Posterior cingulate gyrus (tissue), 11 donors: Measurements from ENCODE around the gene UNG.
"Not testable (repeated sequence)": the region's sequence is repeated elsewhere in the genome, so short reads cannot be mapped to it uniquely, and the experiment has no call there.

Source experiments
- DNase-seq, 10 donors: peaks; one replicate each; pipeline versions ENCODE4 v3.0.0 to v3.0.0-alpha.2; 2020 to 2021; ENCODE audit warnings: mixed read lengths in 3 of 10
- intact Hi-C: fragments of 100-400 bp; cut with DNase I; formaldehyde crosslinking; loops from one replicate; pipeline ENCODE4 v1.15.1; 2023

UNG gene

GRCh38 chr12:109115758-109116610 lies 18.6 kb downstream of the UNG start, which contains the start of gene ACACB:
ACACB (plus strand) TSS chr12:109116587; CDS start chr12:109139406, 22,819 bp downstream.
- peak; percentile 42 to 95 (median 68) for DNase-seq
- intact Hi-C loops = no loop called here

- no peak for DNase-seq
Observed at GRCh38 chr12:109116611-109116949, 19.2 kb downstream of the UNG start.

GRCh38 chr12:109120095-109120494 lies 22.7 kb downstream of the UNG start:
- DNase-seq = no peak
- intact Hi-C loops = no loop called here

More at GRCh38 chr12:109116611-109116949, 19.2 kb downstream of the UNG start:
- intact Hi-C loops = no loop called here

GRCh38 chr12:109120557-109120956 lies 23.2 kb downstream of the UNG start:
- intact Hi-C loops = no loop called here
- no peak for DNase-seq

- DNase-seq = no peak
- intact Hi-C loops = no loop called here
Observed at GRCh38 chr12:109121346-109121880, 24.0 kb downstream of the UNG start.

- DNase-seq = no peak
- intact Hi-C loops = no loop called here
Observed at GRCh38 chr12:109124878-109125648, 27.7 kb downstream of the UNG start.

- intact Hi-C loops = no loop called here
- DNase-seq = no peak
Observed at GRCh38 chr12:109125791-109126190, 28.4 kb downstream of the UNG start.

GRCh38 chr12:109126784-109127183 lies 29.4 kb downstream of the UNG start:
- no peak for DNase-seq
- intact Hi-C loops = no loop called here

- intact Hi-C loops = no loop called here
- no peak for DNase-seq
Observed at GRCh38 chr12:109127533-109128242, 30.3 kb downstream of the UNG start.

GRCh38 chr12:109130297-109131153 lies 33.1 kb downstream of the UNG start:
- no peak for DNase-seq
- intact Hi-C loops = no loop called here

GRCh38 chr12:109131154-109132050 lies 34.0 kb downstream of the UNG start:
- DNase-seq = peak in 2 of 10 donors; percentile 18 to 87
- intact Hi-C loops = no loop called here

- peak in 2 of 10 donors; percentile 19 to 77 for DNase-seq
- intact Hi-C loops = no loop called here
Observed at GRCh38 chr12:109134186-109134917, 37.0 kb downstream of the UNG start.

- DNase-seq = no peak
- intact Hi-C loops = no loop called here
Observed at GRCh38 chr12:109137055-109137454, 39.7 kb downstream of the UNG start.

- intact Hi-C loops = no loop called here
Observed at GRCh38 chr12:109139360-109139759, 42.0 kb downstream of the UNG start.

GRCh38 chr12:109139791-109140190 lies 42.4 kb downstream of the UNG start:
- intact Hi-C loops = no loop called here
- DNase-seq = no peak

More at GRCh38 chr12:109139360-109139759, 42.0 kb downstream of the UNG start:
- DNase-seq = no peak

- no peak for DNase-seq
- intact Hi-C loops = no loop called here
Observed at GRCh38 chr12:109140560-109140959, 43.2 kb downstream of the UNG start.

GRCh38 chr12:109144224-109144623 lies 46.8 kb downstream of the UNG start:
- intact Hi-C loops = no loop called here
- DNase-seq = no peak

- intact Hi-C loops = not testable (repeated sequence)
- DNase-seq = peak in 1 of 10 donors; percentile 3
Observed at GRCh38 chr12:109147126-109147525, 49.7 kb downstream of the UNG start.
